HepG2 (cell line): ENCODE results near the gene RBCK1. TPM values are rescaled to one million over a fixed set of nuclear protein-coding genes. Genes with fewer than 3 reads are reported as not detected.

Experiments used
- ELF4 ChIP-seq: sonication (generic); formaldehyde crosslinking; IDR thresholded peaks from 2 replicates; pipeline ENCODE4 v1.5.0; 2020; ENCODE audit warnings: missing genetic modification reagents, mild to moderate bottlenecking, moderate library complexity, borderline replicate concordance
- FOSL1 ChIP-seq: sonication (generic); formaldehyde crosslinking; IDR thresholded peaks from 2 replicates; pipeline ENCODE4 v1.9.0; 2021; ENCODE audit warnings: missing genetic modification reagents, borderline replicate concordance
- GMEB1 ChIP-seq: sonication (generic); formaldehyde crosslinking; IDR thresholded peaks from 2 replicates; pipeline ENCODE4 v1.5.1; 2020; ENCODE audit warnings: missing genetic modification reagents, mild to moderate bottlenecking, borderline replicate concordance
- KLF6 ChIP-seq: IDR thresholded peaks from 2 replicates; pipeline ENCODE4 v1.8.0; 2016; ENCODE audit warnings: missing biosample characterization, missing genetic modification reagents
- PHF20 ChIP-seq: sonication (generic); formaldehyde crosslinking; IDR thresholded peaks from 2 replicates; pipeline ENCODE4 v1.5.0; 2020; ENCODE audit warnings: mild to moderate bottlenecking, missing genetic modification reagents
- RFX5 ChIP-seq: IDR thresholded peaks from 2 replicates; pipeline ENCODE4 v1.6.1; 2011; ENCODE audit warnings: low read depth, low read length, improper control_type of control experiment
- SRF ChIP-seq: IDR thresholded peaks from 2 replicates; pipeline ENCODE4 v1.6.1; 2011; ENCODE audit warnings: mild to moderate bottlenecking, low read depth, low read length, moderate library complexity
- ZBTB21 ChIP-seq: sonication (generic); formaldehyde crosslinking; IDR thresholded peaks from 2 replicates; pipeline ENCODE4 v1.4.0; 2020; ENCODE audit warnings: missing genetic modification reagents
- ZBTB38 ChIP-seq: sonication (generic); formaldehyde crosslinking; IDR thresholded peaks from 2 replicates; pipeline ENCODE4 v1.5.1; 2020; ENCODE audit warnings: mild to moderate bottlenecking, missing genetic modification reagents
- ZNF496 ChIP-seq: sonication (generic); formaldehyde crosslinking; IDR thresholded peaks from 2 replicates; pipeline ENCODE4 v1.8.1; 2023; ENCODE audit warnings: mild to moderate bottlenecking, moderate library complexity, missing genetic modification reagents; ENCODE audit not compliant: insufficient replicate concordance
- ZNF841 ChIP-seq: sonication (generic); formaldehyde crosslinking; IDR thresholded peaks from 2 replicates; pipeline ENCODE4 v1.8.1; 2023; ENCODE audit warnings: missing genetic modification reagents, borderline replicate concordance
- polyA plus RNA-seq, 8 experiments: library from polyadenylated mRNA; depleted of rRNA in 3 of 8; stranded (reverse) in 7 of 8; unstranded in 1 of 8; fragments of >200 nt; fragmentation: Illumina TruSeq in 4 of 8; extraction: Trizol in 4 of 8; gene quantifications; 2 replicates each; pipeline versions ENCODE4 v1.2.1 to v1.2.3, GENCODE V29; 2011 to 2016; ENCODE audit warnings: low read depth in 4 of 8, missing spikeins in 1 of 8, mixed read lengths in 1 of 8; ENCODE audit not compliant: insufficient read depth in 1 of 8
- total RNA-seq, 5 experiments: library from RNA; depleted of rRNA; stranded (reverse); fragments of >200 nt; fragmentation: Illumina TruSeq; extraction: Trizol; gene quantifications; 2 replicates each; pipeline ENCODE4 v1.2.3, GENCODE V29; 2016; ENCODE audit warnings: low read depth in 1 of 5

RBCK1 gene
- total and polyA plus RNA-seq, 2 of the 13 experiments (the other 11 are each of a cell fraction or from before 2014, with no cell fraction given), result 149 to 215 TPM

- TF ChIP-seq KLF6 (CRISPR knock-in tag) (no peak), ZBTB38 (CRISPR knock-in tag) (peak; percentile 58), SRF (no peak), ZNF496 (no peak), GMEB1 (CRISPR knock-in tag) (0 out of 2 replicates have a peak, but pooled peaks have one; percentile 15), ELF4 (CRISPR knock-in tag) (peak; percentile 68; the same call in 1 of the 2 replicates), ZBTB21 (CRISPR knock-in tag) (0 out of 2 replicates have a peak, but pooled peaks have one; percentile 29), FOSL1 (no peak), RFX5 (no peak), ZNF841 (CRISPR knock-in tag) (no peak), PHF20 (CRISPR knock-in tag) (no peak)
Observed at GRCh38 chr20:404088-404487, 4.0 kb upstream of the RBCK1 start (continued).
